GM12878 (cell line): ENCODE measurements around the gene KIF11. TPM values are rescaled to one million over a fixed set of nuclear protein-coding genes. Genes with fewer than 3 reads are reported as not detected.

Experiments used
- BACH1 ChIP-seq: fragments of 450-650 bp; IDR thresholded peaks from 2 replicates; pipeline ENCODE4 v1.6.1; 2017; ENCODE audit warnings: mild to moderate bottlenecking, borderline replicate concordance
- BHLHE40 ChIP-seq, 2 experiments: fragments of 450-650 bp in 1 of 2; IDR thresholded peaks; 2 replicates each; pipeline ENCODE4 v1.6.1; 2011 to 2017; ENCODE audit warnings: low read depth in 2 of 2, borderline replicate concordance in 1 of 2, improper control_type of control experiment in 1 of 2, low read length in 1 of 2, mild to moderate bottlenecking in 1 of 2
- DPF2 ChIP-seq: fragments of 450-650 bp; IDR thresholded peaks from 2 replicates; pipeline ENCODE4 v1.6.1; 2017; ENCODE audit warnings: mild to moderate bottlenecking
- EP300 ChIP-seq, 2 experiments: fragments of 150-350 bp in 1 of 2; IDR thresholded peaks; 2 replicates each; pipeline ENCODE4 v1.6.1; 2011 to 2012; ENCODE audit warnings: low read depth in 2 of 2, low read length in 2 of 2, borderline replicate concordance in 1 of 2, improper control_type of control experiment in 1 of 2, inconsistent platforms in 1 of 2; ENCODE audit not compliant: control insufficient read depth in 1 of 2
- EZH2 ChIP-seq: IDR thresholded peaks from 2 replicates; pipeline ENCODE4 v1.6.1; 2012; ENCODE audit warnings: low read depth, mild to moderate bottlenecking, control low read depth, inconsistent platforms, low read length, borderline replicate concordance; ENCODE audit not compliant: control insufficient read depth
- FOXM1 ChIP-seq: IDR thresholded peaks from 2 replicates; pipeline ENCODE4 v1.6.1; 2012; ENCODE audit warnings: low read depth, mild to moderate bottlenecking, inconsistent platforms, low read length, moderate library complexity
- JUND ChIP-seq: IDR thresholded peaks from 2 replicates; pipeline ENCODE4 v1.6.1; 2012; ENCODE audit warnings: low read depth, mild to moderate bottlenecking, low read length, improper control_type of control experiment, moderate library complexity
- KDM1A ChIP-seq: fragments of 200-600 bp; sonication (generic); IDR thresholded peaks from 2 replicates; pipeline ENCODE4 v1.6.1; 2016; ENCODE audit warnings: borderline replicate concordance
- LARP7 ChIP-seq: fragments of 450-650 bp; IDR thresholded peaks from 2 replicates; pipeline ENCODE4 v1.6.1; 2017; ENCODE audit warnings: mild to moderate bottlenecking
- MEF2A ChIP-seq: IDR thresholded peaks from 2 replicates; pipeline ENCODE4 v1.6.1; 2011; ENCODE audit warnings: low read depth, mild to moderate bottlenecking, low read length, moderate library complexity; ENCODE audit not compliant: insufficient read depth
- MEF2B ChIP-seq: fragments of 450-650 bp; IDR thresholded peaks from 2 replicates; pipeline ENCODE4 v1.6.1; 2018; ENCODE audit warnings: mild to moderate bottlenecking, moderate library complexity; ENCODE audit not compliant: partially characterized antibody, poor library complexity, severe bottlenecking
- NFXL1 ChIP-seq: fragments of 450-650 bp; IDR thresholded peaks from 2 replicates; pipeline ENCODE4 v1.6.1; 2017; ENCODE audit warnings: antibody characterized with exemption, mild to moderate bottlenecking, borderline replicate concordance
- NFYB ChIP-seq: IDR thresholded peaks from 2 replicates; pipeline ENCODE4 v1.6.1; 2011; ENCODE audit warnings: low read depth, mild to moderate bottlenecking, low read length, improper control_type of control experiment, moderate library complexity; ENCODE audit not compliant: insufficient read depth
- RB1 ChIP-seq: fragments of 450-650 bp; formaldehyde crosslinking; IDR thresholded peaks from 2 replicates; pipeline ENCODE4 v1.6.1; 2017; ENCODE audit warnings: mild to moderate bottlenecking, borderline replicate concordance
- RBBP5 ChIP-seq: fragments of 200-600 bp; sonication (generic); conservative IDR thresholded peaks from 2 replicates; pipeline ENCODE4 v1.6.1; 2016
- RFX5 ChIP-seq: IDR thresholded peaks from 2 replicates; pipeline ENCODE4 v1.6.1; 2011; ENCODE audit warnings: low read depth, low read length, improper control_type of control experiment
- RUNX3 ChIP-seq: IDR thresholded peaks from 2 replicates; pipeline ENCODE4 v1.6.1; 2012; ENCODE audit warnings: low read length, inconsistent platforms
- SMAD5 ChIP-seq: IDR thresholded peaks from 2 replicates; pipeline ENCODE4 v1.6.1; 2016; ENCODE audit warnings: antibody characterized with exemption, low read depth
- SRF ChIP-seq, 2 experiments: IDR thresholded peaks; 2 replicates each; pipeline ENCODE4 v1.6.1; 2011; ENCODE audit warnings: low read depth in 2 of 2, low read length in 2 of 2, mild to moderate bottlenecking in 1 of 2, moderate library complexity in 1 of 2
- YBX1 ChIP-seq: fragments of 450-650 bp; IDR thresholded peaks from 2 replicates; pipeline ENCODE4 v1.6.1; 2016; ENCODE audit warnings: antibody characterized with exemption
- polyA plus RNA-seq, 11 experiments: library from polyadenylated mRNA; depleted of rRNA in 4 of 11; unstranded in 6 of 11; stranded (reverse) in 5 of 11; fragments of >200 nt; fragmentation: Nextera tagmentation in 4 of 11; fragmentation: Illumina TruSeq in 1 of 11; extraction: Ambion mirVana in 4 of 11; extraction: Trizol in 1 of 11; gene quantifications; 1 replicate in 1 of 11; 2 replicates in 10 of 11; pipeline versions ENCODE4 v1.2.1 to v1.2.3, GENCODE V29; 2011 to 2016; ENCODE audit warnings: inconsistent platforms in 2 of 11, missing spikeins in 2 of 11, low read depth in 1 of 11
- total RNA-seq, 4 experiments: library from RNA; depleted of rRNA in 3 of 4; stranded (reverse); fragments of >200 nt in 3 of 4; fragmentation: Illumina TruSeq in 1 of 4; extraction: Trizol in 1 of 4; gene quantifications; 2 replicates each; pipeline versions ENCODE4 v1.2.1 to v1.2.3, GENCODE V29; 2013 to 2021
- TF ChIP-seq, protein P1 (sequence below): fragments of 450-650 bp; formaldehyde crosslinking; IDR thresholded peaks from 2 replicates; pipeline ENCODE4 v1.4.0; 2022; ENCODE audit warnings: mild to moderate bottlenecking, moderate library complexity
- TF ChIP-seq, protein P2 (sequence below): fragments of 450-650 bp; IDR thresholded peaks from 2 replicates; pipeline ENCODE4 v1.6.1; 2016; ENCODE audit warnings: mild to moderate bottlenecking
- TF ChIP-seq, protein P3 (sequence below): IDR thresholded peaks from 2 replicates; pipeline ENCODE4 v1.6.1; 2012; ENCODE audit warnings: low read depth, low read length, improper control_type of control experiment
- TF ChIP-seq, protein P4 (sequence below): IDR thresholded peaks from 2 replicates; pipeline ENCODE4 v1.6.1; 2011; ENCODE audit warnings: low read depth, mild to moderate bottlenecking, low read length, moderate library complexity, borderline replicate concordance; ENCODE audit errors: extremely low read depth

KIF11 gene
- total and polyA plus RNA-seq, 10 of the 15 experiments (the other 5 are each of a cell fraction or from before 2014, with no cell fraction given) = 14.1 to 79.8 (median 41.9) TPM

DNA sequence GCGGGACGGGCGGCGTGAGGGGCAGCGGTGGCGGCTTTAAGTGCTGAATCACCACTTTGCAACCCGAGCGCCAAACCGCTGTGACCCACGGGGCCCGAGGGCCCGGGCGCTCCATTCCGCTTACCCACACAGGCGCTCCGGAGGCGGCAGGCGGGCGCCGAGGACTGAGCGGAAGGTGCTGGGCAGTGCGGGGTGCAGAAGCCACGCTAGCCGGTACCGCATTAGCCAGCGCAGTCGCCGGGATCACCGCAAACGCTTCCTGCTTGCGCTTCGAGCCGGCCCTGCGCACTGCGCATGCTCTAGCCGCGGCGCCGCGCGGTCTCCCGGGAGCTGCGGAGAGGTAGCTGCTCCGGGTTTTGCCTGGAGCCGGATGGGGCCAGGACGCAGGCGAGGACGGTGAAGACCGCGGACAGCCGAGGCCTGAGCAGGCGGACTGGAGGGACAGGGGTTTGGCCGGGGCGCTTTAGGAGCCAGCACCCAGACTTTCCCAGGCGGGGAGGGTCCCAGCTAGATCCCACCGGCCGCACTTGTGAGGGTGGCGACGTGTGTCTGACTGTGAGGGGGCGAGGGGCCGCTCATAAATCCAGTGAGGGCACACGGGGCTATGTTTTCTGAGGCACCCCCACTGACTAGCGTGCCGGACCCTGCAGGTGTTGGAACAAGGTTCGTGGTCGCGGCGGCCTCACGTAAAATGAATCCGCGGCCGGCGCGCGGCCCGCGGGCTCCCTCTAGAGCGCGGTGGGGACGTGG is 19.0 kb upstream of the KIF11 start, which contains the start of gene IDE (continued):
- no peak for TF ChIP-seq SRF (IDR thresholded peaks at IDR 0.05; ENCODE audit: low read depth in 2 of 2, low read length in 2 of 2)
- TF ChIP-seq RBBP5 = 0 out of 2 replicates have a peak, but pooled peaks have one; percentile 77
- TF ChIP-seq, protein P1, sequence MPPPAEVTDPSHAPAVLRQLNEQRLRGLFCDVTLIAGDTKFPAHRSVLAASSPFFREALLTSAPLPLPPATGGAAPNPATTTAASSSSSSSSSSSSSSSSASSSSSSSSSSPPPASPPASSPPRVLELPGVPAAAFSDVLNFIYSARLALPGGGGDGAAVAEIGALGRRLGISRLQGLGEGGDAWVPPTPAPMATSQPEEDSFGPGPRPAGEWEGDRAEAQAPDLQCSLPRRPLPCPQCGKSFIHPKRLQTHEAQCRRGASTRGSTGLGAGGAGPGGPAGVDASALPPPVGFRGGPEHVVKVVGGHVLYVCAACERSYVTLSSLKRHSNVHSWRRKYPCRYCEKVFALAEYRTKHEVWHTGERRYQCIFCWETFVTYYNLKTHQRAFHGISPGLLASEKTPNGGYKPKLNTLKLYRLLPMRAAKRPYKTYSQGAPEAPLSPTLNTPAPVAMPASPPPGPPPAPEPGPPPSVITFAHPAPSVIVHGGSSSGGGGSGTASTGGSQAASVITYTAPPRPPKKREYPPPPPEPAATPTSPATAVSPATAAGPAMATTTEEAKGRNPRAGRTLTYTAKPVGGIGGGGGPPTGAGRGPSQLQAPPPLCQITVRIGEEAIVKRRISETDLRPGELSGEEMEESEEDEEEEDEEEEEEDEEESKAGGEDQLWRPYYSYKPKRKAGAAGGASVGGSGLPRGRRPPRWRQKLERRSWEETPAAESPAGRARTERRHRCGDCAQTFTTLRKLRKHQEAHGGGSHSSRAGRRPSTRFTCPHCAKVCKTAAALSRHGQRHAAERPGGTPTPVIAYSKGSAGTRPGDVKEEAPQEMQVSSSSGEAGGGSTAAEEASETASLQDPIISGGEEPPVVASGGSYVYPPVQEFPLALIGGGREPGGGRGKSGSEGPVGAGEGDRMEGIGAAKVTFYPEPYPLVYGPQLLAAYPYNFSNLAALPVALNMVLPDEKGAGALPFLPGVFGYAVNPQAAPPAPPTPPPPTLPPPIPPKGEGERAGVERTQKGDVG (CRISPR knock-in tag) = no peak
- TF ChIP-seq MEF2A = peak; percentile 54; the same call in 1 of the 2 replicates
- TF ChIP-seq, protein P2, sequence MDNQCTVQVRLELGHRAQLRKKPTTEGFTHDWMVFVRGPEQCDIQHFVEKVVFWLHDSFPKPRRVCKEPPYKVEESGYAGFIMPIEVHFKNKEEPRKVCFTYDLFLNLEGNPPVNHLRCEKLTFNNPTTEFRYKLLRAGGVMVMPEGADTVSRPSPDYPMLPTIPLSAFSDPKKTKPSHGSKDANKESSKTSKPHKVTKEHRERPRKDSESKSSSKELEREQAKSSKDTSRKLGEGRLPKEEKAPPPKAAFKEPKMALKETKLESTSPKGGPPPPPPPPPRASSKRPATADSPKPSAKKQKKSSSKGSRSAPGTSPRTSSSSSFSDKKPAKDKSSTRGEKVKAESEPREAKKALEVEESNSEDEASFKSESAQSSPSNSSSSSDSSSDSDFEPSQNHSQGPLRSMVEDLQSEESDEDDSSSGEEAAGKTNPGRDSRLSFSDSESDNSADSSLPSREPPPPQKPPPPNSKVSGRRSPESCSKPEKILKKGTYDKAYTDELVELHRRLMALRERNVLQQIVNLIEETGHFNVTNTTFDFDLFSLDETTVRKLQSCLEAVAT = 0 out of 2 replicates have a peak, but pooled peaks have one; percentile 76
- TF ChIP-seq EP300 (IDR thresholded peaks at IDR 0.05; ENCODE audit: borderline replicate concordance in 1 of 2, control insufficient read depth in 1 of 2, low read depth in 2 of 2, low read length in 2 of 2) = no peak
- no peak for TF ChIP-seq EZH2
- no peak for TF ChIP-seq JUND
- TF ChIP-seq RFX5 = no peak
- TF ChIP-seq DPF2 = peak; percentile 84
- TF ChIP-seq, protein P3, sequence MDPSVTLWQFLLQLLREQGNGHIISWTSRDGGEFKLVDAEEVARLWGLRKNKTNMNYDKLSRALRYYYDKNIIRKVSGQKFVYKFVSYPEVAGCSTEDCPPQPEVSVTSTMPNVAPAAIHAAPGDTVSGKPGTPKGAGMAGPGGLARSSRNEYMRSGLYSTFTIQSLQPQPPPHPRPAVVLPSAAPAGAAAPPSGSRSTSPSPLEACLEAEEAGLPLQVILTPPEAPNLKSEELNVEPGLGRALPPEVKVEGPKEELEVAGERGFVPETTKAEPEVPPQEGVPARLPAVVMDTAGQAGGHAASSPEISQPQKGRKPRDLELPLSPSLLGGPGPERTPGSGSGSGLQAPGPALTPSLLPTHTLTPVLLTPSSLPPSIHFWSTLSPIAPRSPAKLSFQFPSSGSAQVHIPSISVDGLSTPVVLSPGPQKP = peak; percentile 17; the same call in 1 of the 2 replicates
- TF ChIP-seq BACH1 = peak; percentile 45; the same call in 1 of the 2 replicates
- TF ChIP-seq RUNX3 = peak; percentile 77
- no peak for TF ChIP-seq YBX1
- TF ChIP-seq NFYB = no peak
- TF ChIP-seq BHLHE40 (IDR thresholded peaks at IDR 0.05; ENCODE audit: borderline replicate concordance in 1 of 2, low read depth in 2 of 2, low read length in 1 of 2) = peak; percentile 33 to 59; a peak in 3 of 4 replicates
- peak; percentile 84; the same call in 1 of the 2 replicates for TF ChIP-seq RB1
- no peak for TF ChIP-seq KDM1A
- TF ChIP-seq MEF2B = peak; percentile 89
- no peak for TF ChIP-seq FOXM1
- 0 out of 2 replicates have a peak, but pooled peaks have one; percentile 32 for TF ChIP-seq SMAD5
- TF ChIP-seq NFXL1 = no peak
- TF ChIP-seq, protein P4, sequence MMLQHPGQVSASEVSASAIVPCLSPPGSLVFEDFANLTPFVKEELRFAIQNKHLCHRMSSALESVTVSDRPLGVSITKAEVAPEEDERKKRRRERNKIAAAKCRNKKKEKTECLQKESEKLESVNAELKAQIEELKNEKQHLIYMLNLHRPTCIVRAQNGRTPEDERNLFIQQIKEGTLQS = no peak
- peak; percentile 36; the same call in 1 of the 2 replicates for TF ChIP-seq LARP7
